Adrenal gland (tissue), 5 donors: ENCODE data around the gene TNFRSF12A.

Experiments used
- CTCF ChIP-seq, 6 experiments: fragments of 450-650 bp in 4 of 6; fragments of 200-600 bp in 2 of 6; sonication (generic) in 1 of 6; IDR thresholded peaks; 1 replicate in 5 of 6; 2 replicates in 1 of 6; pipeline versions ENCODE4 v1.5.1 to v1.8.0; 2016 to 2021; ENCODE audit warnings: antibody characterized with exemption in 6 of 6, mild to moderate bottlenecking in 2 of 6, moderate library complexity in 1 of 6
- POLR2A ChIP-seq, 2 donors: fragments of 450-650 bp; IDR thresholded peaks; one replicate each; pipeline ENCODE4 v1.6.1; 2017; ENCODE audit warnings: antibody characterized with exemption in 2 of 2, mild to moderate bottlenecking in 2 of 2, moderate library complexity in 1 of 2
- donor health status: DM: no; HTN: no; CAD: no.

DNA sequence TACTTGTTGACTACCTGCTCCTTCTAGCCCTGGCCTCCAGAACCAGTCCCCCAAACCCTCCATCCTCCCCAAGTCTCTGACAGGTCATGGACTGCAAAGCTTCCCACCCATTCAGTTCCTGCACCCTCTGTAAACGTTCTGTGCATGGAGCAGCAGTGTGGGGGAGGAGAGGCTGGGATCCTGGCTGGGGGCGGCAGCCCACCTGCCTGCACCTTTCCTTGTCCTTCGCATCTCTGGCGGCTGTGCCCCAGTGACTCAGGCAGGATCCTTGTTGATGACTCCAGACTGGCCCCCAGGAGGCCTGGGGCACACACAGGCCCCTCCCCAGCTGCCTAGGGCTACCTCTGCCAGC, 38.3 kb upstream of the TNFRSF12A start:
- TF ChIP-seq POLR2A (IDR thresholded peaks at IDR 0.05): no peak
- no peak for TF ChIP-seq CTCF (IDR thresholded peaks at IDR 0.05)
